ENCODE measurements around the gene CENPL.
"Not testable (repeated sequence)": the region's sequence is repeated elsewhere in the genome, so short reads cannot be mapped to it uniquely, and the experiment has no call there.

DNA sequence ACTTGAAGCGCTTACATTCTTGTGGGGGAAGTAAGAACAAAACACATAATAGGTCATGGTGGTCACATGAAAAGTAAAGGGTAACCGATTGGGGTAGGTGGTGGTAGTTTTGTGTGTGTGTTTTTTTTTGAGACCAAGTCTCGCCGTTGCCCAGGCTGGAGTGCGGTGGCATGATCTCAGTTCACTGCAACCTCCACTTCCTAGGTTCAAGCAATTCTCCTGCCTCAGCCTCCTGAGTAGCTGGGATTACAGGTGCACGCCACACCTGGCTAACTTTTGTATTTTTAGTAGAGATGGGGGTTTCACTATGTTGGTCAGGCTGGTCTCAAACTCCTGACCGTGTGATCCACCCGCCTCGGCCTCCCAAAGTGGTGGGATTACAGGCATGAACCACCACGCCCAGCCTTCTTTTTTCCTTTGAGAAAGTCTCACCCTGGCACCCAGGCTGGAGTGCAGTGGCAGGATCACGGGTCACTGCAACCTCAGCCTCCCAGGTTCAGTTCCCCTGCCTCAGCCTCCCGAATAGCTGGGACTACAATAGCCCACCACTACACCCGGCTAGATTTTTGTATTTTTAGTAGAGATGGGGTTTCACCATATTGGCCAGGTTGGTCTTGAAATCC lies 37.6 kb upstream of the CENPL start:
- TF ChIP-seq, protein P1, sequence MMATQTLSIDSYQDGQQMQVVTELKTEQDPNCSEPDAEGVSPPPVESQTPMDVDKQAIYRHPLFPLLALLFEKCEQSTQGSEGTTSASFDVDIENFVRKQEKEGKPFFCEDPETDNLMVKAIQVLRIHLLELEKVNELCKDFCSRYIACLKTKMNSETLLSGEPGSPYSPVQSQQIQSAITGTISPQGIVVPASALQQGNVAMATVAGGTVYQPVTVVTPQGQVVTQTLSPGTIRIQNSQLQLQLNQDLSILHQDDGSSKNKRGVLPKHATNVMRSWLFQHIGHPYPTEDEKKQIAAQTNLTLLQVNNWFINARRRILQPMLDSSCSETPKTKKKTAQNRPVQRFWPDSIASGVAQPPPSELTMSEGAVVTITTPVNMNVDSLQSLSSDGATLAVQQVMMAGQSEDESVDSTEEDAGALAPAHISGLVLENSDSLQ (IDR thresholded peaks at IDR 0.05): not testable (repeated sequence)
- TF ChIP-seq EZH2 (IDR thresholded peaks at IDR 0.05; ENCODE audit: borderline replicate concordance, control insufficient read depth, low read depth, low read length): not testable (repeated sequence)

All from GM12878 (cell line).